CD4-positive, alpha-beta T cell treated with Interleukin-4 for 1 hour (primary cell): ENCODE results near the gene COL4A2.
"Not testable (repeated sequence)": the region's sequence is repeated elsewhere in the genome, so short reads cannot be mapped to it uniquely, and the experiment has no call there.

Source experiments
- DNase-seq, 2 donors: peaks; one replicate each; pipeline ENCODE4 v3.0.0-alpha.2; 2020 to 2022

Gene COL4A2

DNA sequence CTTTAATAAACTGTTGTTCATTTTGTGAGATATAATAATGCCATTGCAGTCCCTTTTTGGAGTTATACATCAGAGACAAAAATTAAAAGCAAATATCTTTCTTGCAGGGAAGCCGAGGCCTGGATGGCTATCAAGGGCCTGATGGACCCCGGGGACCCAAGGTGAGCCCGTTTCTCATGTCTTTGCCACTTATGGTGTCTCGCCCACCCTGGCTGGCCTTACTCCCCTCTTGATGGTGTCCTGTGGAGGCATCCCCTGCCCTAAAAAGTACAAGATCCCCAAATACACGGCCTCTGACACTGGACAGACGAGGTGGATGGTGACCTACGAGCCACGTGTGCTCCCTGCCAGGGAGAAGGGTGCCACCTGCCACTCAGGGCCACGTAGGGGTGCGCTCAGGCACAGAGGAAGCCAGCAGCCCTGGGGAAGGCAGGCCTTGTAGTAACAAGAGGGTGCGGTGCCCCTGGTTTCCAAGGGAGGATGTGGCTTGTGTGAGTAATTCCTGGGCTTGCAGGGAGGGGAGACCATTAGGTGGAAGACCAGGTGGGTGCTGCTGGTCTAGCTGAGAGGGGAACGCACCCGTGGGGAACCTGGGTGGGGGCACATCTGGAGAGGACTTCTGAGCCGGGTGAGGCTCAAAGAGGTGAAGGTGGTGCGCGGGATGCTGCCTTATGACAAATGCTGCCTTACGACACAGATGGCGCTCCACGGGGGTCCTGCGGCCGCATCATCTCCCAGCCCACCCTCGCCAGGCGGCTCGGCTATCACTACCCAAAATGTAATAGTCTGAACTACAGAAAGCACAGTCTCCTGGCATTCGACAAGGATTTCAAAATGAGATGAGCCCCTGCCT lies 138.9 kb downstream of the COL4A2 start:
- no peak for DNase-seq

DNA sequence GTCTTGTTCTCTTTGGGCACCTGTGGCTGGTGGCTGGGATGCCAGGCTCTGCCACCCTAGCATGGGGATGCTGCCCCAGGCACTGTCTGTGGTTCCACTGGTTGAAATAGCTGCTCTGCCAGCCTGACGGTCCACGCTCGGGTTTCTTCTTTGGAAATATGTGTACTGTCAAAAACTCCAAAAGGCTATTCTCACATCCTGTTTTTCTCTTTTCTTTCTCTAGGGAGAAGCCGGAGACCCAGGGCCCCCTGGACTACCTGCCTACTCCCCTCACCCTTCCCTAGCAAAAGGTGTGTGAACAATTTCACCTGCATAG lies 139.4 kb downstream of the COL4A2 start:
- DNase-seq, result no peak

DNA sequence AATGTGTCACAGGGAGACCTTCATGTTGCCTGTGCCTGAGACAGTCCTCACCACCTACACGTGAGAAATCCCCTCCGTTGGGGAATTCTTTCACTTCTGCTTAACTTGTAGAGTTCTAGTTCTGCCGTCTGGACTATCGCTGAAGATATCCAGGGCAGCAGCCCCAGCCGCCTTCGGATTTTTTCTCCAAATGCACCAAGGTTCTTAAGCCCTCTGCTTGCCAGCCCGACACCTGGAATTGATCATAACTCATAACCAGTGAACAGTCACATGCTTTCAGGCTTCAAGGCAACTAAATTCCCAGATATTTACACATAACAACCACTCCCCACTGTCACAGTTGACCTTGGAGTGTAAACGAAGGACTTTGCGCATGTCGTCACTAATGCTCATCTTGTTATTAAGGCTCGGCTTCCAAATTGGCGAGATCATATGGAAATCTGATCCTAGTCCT lies 140.0 kb downstream of the COL4A2 start:
- DNase-seq, result no peak

DNA sequence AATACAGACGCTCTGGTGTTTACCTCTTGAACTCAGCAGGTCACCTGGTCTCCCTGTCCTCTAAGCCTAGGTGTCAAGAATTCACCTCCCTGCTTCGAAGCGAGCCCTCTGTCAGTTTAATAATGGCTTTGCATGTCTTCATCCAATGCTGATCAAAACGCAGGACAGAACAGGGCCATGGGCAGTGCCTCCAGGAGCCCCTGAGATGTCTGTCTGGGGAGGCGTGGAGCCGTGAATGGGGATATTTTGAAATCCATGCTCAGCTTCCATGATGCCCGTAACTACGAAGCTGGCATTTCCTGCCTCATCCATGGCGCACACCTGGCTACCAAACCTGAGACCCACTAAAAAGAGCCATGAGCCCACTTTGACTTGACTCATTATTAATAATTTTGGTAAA lies 140.7 kb downstream of the COL4A2 start:
- no peak for DNase-seq

GRCh38 chr13:110448230-110448629 lies 141.1 kb downstream of the COL4A2 start:
- no peak for DNase-seq

- no peak for DNase-seq
Measured at GRCh38 chr13:110448677-110449076, 141.6 kb downstream of the COL4A2 start.

GRCh38 chr13:110449219-110450015 lies 142.3 kb downstream of the COL4A2 start:
- no peak for DNase-seq

DNA sequence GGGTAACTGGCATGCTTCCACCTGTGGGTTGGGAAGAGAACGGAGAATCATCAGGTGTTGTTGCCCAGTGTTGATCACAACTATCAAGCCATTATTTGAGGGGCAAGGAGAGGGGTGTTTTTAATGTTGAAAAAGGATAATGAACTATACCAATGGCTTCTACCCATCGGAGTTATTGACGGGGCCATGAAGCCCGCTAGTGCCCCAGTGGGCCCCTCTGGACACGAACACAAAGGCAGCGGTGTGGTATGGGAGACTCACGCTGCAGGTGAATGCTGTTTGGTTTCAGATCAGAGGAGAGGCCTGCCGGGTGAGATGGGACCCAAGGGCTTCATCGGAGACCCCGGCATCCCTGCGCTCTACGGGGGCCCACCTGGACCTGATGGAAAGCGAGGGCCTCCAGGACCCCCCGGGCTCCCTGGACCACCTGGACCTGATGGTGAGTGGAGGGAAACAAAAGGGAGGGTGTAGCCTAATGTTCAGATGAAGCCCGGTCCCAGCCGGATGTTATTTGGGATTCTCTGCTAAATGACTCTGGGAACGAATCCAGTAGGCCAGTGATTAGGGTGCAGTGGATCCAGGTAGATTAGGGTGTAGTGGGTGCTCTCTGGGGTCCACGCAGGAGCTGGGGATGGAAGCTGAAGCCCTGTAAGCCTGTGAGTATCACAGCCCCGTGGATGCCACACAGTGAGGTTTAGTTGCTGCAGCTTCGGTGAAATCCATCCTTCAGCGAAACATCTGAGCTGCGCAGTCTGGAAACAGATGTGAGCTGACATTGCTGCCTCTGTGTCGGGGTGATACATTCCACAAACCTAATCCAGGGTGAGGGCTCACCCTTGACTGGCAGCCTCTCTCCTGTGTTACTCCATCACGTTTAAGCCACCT lies 143.2 kb downstream of the COL4A2 start:
- DNase-seq, result no peak

GRCh38 chr13:110450941-110451730 lies 144.1 kb downstream of the COL4A2 start:
- DNase-seq, result no peak

GRCh38 chr13:110453091-110453490 lies 146.0 kb downstream of the COL4A2 start:
- DNase-seq, result not testable (repeated sequence)

DNA sequence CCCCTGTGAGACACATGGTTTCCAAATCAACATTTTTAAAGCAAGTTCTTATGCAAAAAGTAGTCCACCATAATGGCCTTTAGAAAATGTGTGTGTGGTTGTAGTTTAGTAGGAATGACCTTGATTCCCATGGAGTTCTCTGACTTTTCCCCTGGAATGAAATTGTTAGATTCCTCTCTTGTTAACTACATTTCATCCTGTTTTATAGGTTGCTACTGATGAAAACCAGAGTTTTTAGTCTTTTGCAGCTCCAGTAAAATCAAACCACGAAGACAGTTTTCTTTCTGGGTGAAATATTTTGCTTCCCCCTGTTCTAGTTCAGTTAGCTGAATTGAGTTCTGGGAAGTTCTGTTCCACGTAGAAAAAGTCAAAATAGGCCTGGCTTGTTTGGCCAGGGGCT lies 146.7 kb downstream of the COL4A2 start:
- no peak for DNase-seq

DNA sequence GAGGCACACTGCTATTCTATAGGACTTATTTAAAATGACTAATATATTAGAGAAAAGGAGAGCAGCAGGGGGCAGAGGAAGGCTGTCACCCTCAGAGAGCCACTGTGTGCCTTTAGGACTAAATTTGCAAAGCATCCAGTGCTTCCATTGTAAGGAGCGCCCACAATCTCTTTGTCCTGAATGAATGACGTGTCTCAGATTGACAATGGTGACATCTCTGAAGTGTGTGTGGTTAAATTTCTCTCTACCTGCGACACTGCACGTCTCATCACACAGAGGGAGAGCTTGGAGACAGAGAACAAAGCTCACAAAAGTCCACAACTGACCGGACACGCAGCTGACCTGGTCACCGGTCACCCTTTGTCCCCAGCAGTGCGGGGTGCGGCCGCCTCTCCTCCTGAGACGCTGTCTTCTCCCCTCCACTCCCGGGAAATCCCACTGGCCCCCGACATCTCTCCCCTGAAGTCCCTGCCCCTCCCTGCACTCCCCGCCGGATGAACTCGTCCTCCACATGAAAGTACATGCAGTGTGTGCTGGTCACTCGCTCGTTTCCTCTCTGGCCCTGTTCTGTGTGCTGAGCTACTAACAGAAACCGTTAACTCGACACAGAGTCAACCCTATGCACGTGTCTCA lies 147.3 kb downstream of the COL4A2 start:
- DNase-seq, result no peak

- DNase-seq, result no peak
Measured at GRCh38 chr13:110454956-110455355, 147.9 kb downstream of the COL4A2 start.

GRCh38 chr13:110455444-110455843 lies 148.4 kb downstream of the COL4A2 start:
- no peak for DNase-seq

DNA sequence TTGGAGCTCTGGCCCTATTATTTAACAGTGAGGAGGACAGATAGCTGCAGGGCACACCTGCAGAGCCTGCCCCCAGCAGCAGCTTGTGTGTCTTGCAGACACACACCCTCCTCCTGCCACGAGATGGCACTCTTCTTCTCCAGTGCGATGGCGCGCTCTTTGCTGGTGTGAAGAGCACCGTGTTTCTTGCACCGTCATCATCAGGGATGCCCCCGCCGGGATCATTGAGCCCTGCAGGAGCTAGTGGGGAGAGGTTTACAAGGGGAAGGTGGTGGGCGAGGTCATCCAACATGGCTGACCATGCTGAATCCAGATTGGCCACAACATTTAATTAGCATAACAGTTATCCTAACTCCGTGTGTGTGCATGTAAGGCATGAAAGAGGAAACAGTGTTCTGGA lies 148.9 kb downstream of the COL4A2 start:
- peak; percentile 46 to 71 for DNase-seq

DNA sequence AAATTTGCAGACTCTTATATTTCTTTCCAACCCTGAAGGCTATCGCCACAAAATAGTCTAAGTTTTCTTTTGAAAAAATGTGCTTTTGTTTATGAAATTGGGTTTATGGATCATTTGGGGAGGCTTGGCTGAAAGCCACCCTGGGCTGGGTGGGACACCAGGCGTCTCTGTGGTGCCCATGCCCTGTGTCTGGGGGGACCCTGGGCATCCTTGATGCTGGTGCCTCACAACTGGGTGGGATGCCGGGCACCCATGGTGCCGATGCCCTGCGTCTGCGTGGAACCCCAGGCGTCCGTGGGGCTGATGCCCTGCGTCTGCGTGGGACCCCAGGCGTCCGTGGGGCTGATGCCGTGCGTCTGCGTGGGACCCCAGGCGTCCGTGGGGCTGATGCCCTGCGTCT lies 149.5 kb downstream of the COL4A2 start:
- no peak for DNase-seq

DNA sequence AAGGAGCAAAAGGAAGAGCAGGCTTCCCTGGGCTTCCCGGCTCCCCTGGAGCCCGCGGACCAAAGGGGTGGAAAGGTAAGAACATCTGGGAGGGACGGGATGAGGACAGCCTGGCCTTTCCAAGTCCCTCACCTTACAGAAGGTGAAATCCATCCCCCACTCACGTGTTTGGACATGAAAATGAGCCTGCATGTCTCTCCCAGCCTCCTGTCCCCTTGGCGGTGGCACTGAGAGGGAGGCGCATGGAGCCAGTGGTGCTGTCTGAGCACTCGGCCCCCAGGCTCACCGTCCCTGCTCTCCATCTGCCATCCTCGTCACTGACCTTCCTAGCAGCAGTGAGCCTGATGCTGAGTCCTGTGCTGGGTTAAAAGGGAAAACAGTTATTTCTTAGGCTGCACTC lies 150.3 kb downstream of the COL4A2 start:
- no peak for DNase-seq

DNA sequence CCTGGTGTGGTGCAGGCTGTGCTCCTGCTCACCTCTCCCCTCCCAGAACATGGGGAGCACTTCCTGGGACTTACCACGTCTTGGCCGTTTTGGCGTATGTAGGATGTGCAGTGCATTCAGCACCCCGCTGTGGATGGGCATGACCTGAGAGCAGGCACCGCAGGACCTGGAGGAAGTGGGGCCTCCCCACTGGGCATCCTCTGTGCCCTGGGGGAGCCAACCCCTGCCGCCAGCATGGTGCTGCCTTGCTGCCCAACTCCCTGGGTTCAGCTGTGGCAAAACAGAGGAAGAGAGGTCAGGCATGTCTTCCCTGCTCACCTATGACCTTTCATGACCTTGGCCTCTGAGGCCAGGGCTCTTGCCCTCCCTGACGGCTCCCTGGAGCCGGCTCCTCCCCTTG lies 150.9 kb downstream of the COL4A2 start:
- no peak for DNase-seq

- no peak for DNase-seq
Measured at GRCh38 chr13:110458594-110459365, 151.7 kb downstream of the COL4A2 start.

DNA sequence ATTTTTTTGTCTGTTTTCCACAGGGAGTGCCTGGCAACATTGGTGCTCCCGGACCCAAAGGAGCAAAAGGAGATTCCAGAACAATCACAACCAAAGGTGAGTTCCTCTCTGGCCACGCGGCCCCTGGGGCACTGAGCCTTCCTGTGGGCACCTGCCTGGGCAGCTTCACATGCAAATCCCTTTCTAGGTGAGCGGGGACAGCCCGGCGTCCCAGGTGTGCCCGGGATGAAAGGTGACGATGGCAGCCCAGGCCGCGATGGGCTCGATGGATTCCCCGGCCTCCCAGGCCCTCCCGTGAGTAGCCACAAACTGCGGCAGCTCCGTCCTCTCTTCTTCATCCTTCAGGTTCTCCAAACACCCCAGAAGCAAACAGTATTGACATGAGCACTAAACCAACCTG lies 155.0 kb downstream of the COL4A2 start:
- no peak for DNase-seq

DNA sequence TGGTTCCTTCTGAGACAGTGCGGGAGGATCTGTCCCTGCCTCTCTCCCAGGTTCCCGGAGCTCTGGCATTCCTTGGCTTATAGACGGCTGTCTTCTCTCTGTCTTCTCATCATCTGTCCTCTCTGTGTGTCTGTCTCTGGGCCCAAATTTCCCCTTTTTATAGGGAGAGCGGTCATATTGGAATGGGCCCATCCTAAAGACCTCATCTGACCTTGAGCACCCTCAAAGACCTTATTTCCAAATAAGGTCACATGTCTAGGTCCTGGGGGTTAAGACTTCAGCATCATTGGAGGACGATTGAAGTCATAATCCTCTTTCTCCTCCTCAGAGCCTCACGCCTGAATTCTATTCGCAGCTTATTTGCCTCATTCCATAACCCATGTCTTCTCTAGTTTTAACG lies 156.1 kb downstream of the COL4A2 start:
- DNase-seq, result no peak
